H9 (cell line): ENCODE results near the gene RBPJ. TPM values are rescaled to one million over a fixed set of nuclear protein-coding genes. Genes with fewer than 3 reads are reported as not detected.
A peak's percentile ranks its signal among the peaks of the same experiment; 100 is the strongest.

Experiments used
- DNase-seq: peaks from one replicate; pipeline ENCODE4 v3.0.0-alpha.2; 2017
- H2AFZ ChIP-seq: one replicate; pipeline ENCODE4 v1.6.1; 2013; ENCODE audit warnings: mild to moderate bottlenecking, low read length, control low read depth, moderate library complexity
- H2AK5ac ChIP-seq: 2 replicates; pipeline ENCODE4 v1.6.1; 2013; ENCODE audit warnings: low read length, control low read depth, mixed read lengths; ENCODE audit not compliant: insufficient read length
- H2BK120ac ChIP-seq: one replicate; pipeline ENCODE4 v1.6.1; 2013; ENCODE audit warnings: low read depth, mild to moderate bottlenecking, low read length, control low read depth, inconsistent platforms; ENCODE audit not compliant: poor library complexity, severe bottlenecking
- H2BK12ac ChIP-seq: 2 replicates; pipeline ENCODE4 v1.6.1; 2013; ENCODE audit warnings: low read length, control low read depth, mixed read lengths, low read depth; ENCODE audit not compliant: insufficient read length
- H2BK15ac ChIP-seq: 2 replicates; pipeline ENCODE4 v1.6.1; 2013; ENCODE audit warnings: low read depth, low read length, control low read depth
- H2BK20ac ChIP-seq: one replicate; pipeline ENCODE4 v1.6.1; 2013; ENCODE audit warnings: low read depth, mild to moderate bottlenecking, low read length, control low read depth, inconsistent platforms; ENCODE audit not compliant: poor library complexity, severe bottlenecking
- H2BK5ac ChIP-seq: 2 replicates; pipeline ENCODE4 v1.6.1; 2013; ENCODE audit warnings: low read length, control low read depth, mixed read lengths; ENCODE audit not compliant: insufficient read length
- H3K14ac ChIP-seq: 2 replicates; pipeline ENCODE4 v1.6.1; 2013; ENCODE audit warnings: low read length, control low read depth; ENCODE audit not compliant: insufficient read depth
- H3K18ac ChIP-seq: 2 replicates; pipeline ENCODE4 v1.6.1; 2013; ENCODE audit warnings: low read depth, mild to moderate bottlenecking, mixed read lengths, low read length, control low read depth; ENCODE audit not compliant: insufficient read length
- H3K23ac ChIP-seq: 2 replicates; pipeline ENCODE4 v1.6.1; 2013; ENCODE audit warnings: low read length, control low read depth, mixed read lengths, low read depth; ENCODE audit not compliant: insufficient read length
- H3K23me2 ChIP-seq: 2 replicates; pipeline ENCODE4 v1.6.1; 2013; ENCODE audit warnings: low read depth, mild to moderate bottlenecking, mixed read lengths, low read length, control low read depth; ENCODE audit not compliant: insufficient read length, poor library complexity, severe bottlenecking
- H3K27ac ChIP-seq: 2 replicates; pipeline ENCODE4 v1.5.1; 2013; ENCODE audit warnings: low read length, control low read depth, mixed read lengths, low read depth; ENCODE audit not compliant: insufficient read length
- H3K27me3 ChIP-seq: 2 replicates; pipeline ENCODE4 v1.6.1; 2013; ENCODE audit warnings: low read length, control low read depth, inconsistent platforms; ENCODE audit not compliant: insufficient read depth
- H3K4ac ChIP-seq: 2 replicates; pipeline ENCODE4 v1.6.1; 2013; ENCODE audit warnings: low read depth, mild to moderate bottlenecking, control low read depth, inconsistent platforms, low read length, moderate library complexity
- H3K4me1 ChIP-seq: 2 replicates; pipeline ENCODE4 v1.6.1; 2013; ENCODE audit warnings: low read length, control low read depth, inconsistent platforms; ENCODE audit not compliant: insufficient read depth
- H3K4me2 ChIP-seq: 2 replicates; pipeline ENCODE4 v1.6.1; 2013; ENCODE audit warnings: low read length, control low read depth, mixed read lengths; ENCODE audit not compliant: insufficient read length, insufficient read depth
- H3K56ac ChIP-seq: 2 replicates; pipeline ENCODE4 v1.6.1; 2013; ENCODE audit warnings: low read depth, mild to moderate bottlenecking, mixed read lengths, low read length, control low read depth; ENCODE audit not compliant: insufficient read length
- H3K79me1 ChIP-seq: 2 replicates; pipeline ENCODE4 v1.6.1; 2013; ENCODE audit warnings: low read depth, mild to moderate bottlenecking, moderate library complexity, low read length, control low read depth, inconsistent platforms; ENCODE audit not compliant: insufficient read depth, poor library complexity, severe bottlenecking
- H3K79me2 ChIP-seq: 2 replicates; pipeline ENCODE4 v1.6.1; 2013; ENCODE audit warnings: low read length, control low read depth, inconsistent platforms; ENCODE audit not compliant: insufficient read depth
- H3K9ac ChIP-seq: 2 replicates; pipeline ENCODE4 v1.6.1; 2013; ENCODE audit warnings: low read length, control low read depth, mixed read lengths; ENCODE audit not compliant: insufficient read length; ENCODE audit errors: extremely low read depth
- H3K9me3 ChIP-seq: one replicate; pipeline ENCODE4 v1.6.1; 2013; ENCODE audit warnings: low read depth, low read length, inconsistent platforms; ENCODE audit not compliant: control insufficient read depth
- H3T11ph ChIP-seq: one replicate; pipeline ENCODE4 v1.6.1; 2013; ENCODE audit warnings: mild to moderate bottlenecking, low read length, control low read depth, inconsistent platforms
- H4K20me1 ChIP-seq: one replicate; pipeline ENCODE4 v1.6.1; 2013; ENCODE audit not compliant: control insufficient read depth, insufficient read length, insufficient read depth
- H4K5ac ChIP-seq: 2 replicates; pipeline ENCODE4 v1.6.1; 2013; ENCODE audit warnings: low read depth, mild to moderate bottlenecking, mixed read lengths, low read length, control low read depth; ENCODE audit not compliant: insufficient read length
- H4K8ac ChIP-seq: replicated peaks from 2 replicates; pipeline ENCODE4 v1.6.1; 2013; ENCODE audit warnings: low read length, control low read depth, mixed read lengths, low read depth; ENCODE audit not compliant: insufficient read length
- H4K91ac ChIP-seq: 2 replicates; pipeline ENCODE4 v1.6.1; 2013; ENCODE audit warnings: low read depth, mild to moderate bottlenecking, moderate library complexity, mixed read lengths, low read length, control low read depth; ENCODE audit not compliant: insufficient read length
- H3K27ac Mint-ChIP-seq, 3 experiments: 2 replicates in 2 of 3; 3 replicates in 1 of 3; pipeline ENCODE4 v1.8.0; 2020 to 2021; ENCODE audit warnings: mixed read lengths in 3 of 3, mild to moderate bottlenecking in 1 of 3, moderate library complexity in 1 of 3
- H3K27me3 Mint-ChIP-seq: 2 replicates; pipeline ENCODE4 v1.8.0; 2021; ENCODE audit warnings: low read depth, mild to moderate bottlenecking, moderate library complexity, mixed read lengths
- H3K36me3 Mint-ChIP-seq, 3 experiments: 2 replicates in 2 of 3; 3 replicates in 1 of 3; pipeline ENCODE4 v1.8.0; 2020 to 2021; ENCODE audit warnings: low read depth in 3 of 3, mixed read lengths in 3 of 3; ENCODE audit not compliant: insufficient read depth in 1 of 3
- H3K4me1 Mint-ChIP-seq, 2 experiments: 2 replicates each; pipeline ENCODE4 v1.8.0; 2020; ENCODE audit warnings: mixed read lengths in 2 of 2
- H3K4me3 Mint-ChIP-seq, 2 experiments: 2 replicates in 1 of 2; 3 replicates in 1 of 2; pipeline ENCODE4 v1.8.0; 2020 to 2021; ENCODE audit warnings: mild to moderate bottlenecking in 2 of 2, mixed read lengths in 2 of 2, moderate library complexity in 1 of 2
- H3K9me3 Mint-ChIP-seq, 2 experiments: 2 replicates in 1 of 2; 3 replicates in 1 of 2; pipeline ENCODE4 v1.8.0; 2020; ENCODE audit warnings: mild to moderate bottlenecking in 2 of 2, mixed read lengths in 2 of 2, moderate library complexity in 1 of 2
- WGBS: extraction: QIAGEN DNeasy Blood & Tissue Kit; methylation state at CpG from one replicate; pipeline ENCODE4 v1.1.7; 2013; ENCODE audit warnings: missing lambda C conversion rate, low lambda C conversion rate, mixed read lengths; ENCODE audit not compliant: insufficient read length; ENCODE audit errors: extremely low coverage; 5-methylcytosine and 5-hydroxymethylcytosine counted together
- total RNA-seq: library from RNA; stranded (reverse); gene quantifications from 2 replicates; pipeline ENCODE4 v1.2.1, GENCODE V29; 2021
- TF ChIP-seq, protein P1 (sequence below): fragments of 200-600 bp; sonication (generic); conservative IDR thresholded peaks from 3 replicates; pipeline ENCODE4 v1.8.0; 2021; ENCODE audit warnings: antibody characterized with exemption, mild to moderate bottlenecking

RBPJ gene
- total RNA-seq, 1 experiment from 2014 or later: 166 TPM

DNA sequence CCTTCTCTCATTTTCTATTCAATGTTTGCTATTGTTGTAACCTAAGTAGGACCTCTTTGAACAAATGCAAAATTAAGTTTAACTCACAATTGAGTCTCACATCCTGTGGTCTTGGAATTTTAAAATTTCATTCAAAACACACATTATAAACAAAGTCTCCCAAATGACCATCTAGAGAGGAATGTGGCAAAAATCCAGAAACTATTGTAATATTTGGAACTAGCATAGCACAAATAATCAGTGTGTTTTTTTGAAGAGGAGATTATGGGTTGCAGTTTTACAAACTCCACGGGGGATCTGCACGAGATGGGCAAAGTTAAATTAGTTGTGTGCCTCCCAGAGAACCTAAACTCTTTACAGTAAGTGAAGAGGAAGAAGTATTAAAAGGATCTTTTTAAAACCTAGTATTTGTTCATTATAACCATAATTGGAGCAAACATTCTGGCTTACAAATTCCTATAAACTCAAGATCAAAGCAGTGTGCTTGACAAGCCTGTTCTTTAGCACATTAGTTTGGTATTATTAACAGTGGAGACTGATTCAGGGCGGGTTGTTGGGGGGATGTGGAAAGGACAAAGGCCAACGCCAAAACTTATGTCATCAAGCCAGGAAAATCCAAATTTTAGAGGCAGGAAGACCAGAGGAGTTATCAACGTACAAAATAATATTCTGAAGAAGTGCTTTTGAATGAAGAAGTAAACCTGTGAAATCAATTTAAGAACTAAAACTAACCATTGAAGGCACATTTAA, 22.4 kb upstream of the RBPJ start:
- H3K4me3 Mint-ChIP-seq: peak overlapping the region; percentile 5 to 21; a peak in 3 of 5 replicates
- no peak overlapping the region for H3K56ac ChIP-seq
- peak overlapping the region; percentile 69 for H3K27ac ChIP-seq
- H3K23ac ChIP-seq: no peak overlapping the region
- no peak overlapping the region for H3K4me2 ChIP-seq
- no peak overlapping the region for H3K9ac ChIP-seq
- peaks cover 0 to 4% (median 1%) of the 10 kb centered on the region in 3 experiments; a peak in 3 of 7 replicates for H3K36me3 Mint-ChIP-seq
- no peak overlapping the region for H3T11ph ChIP-seq
- H2BK5ac ChIP-seq: no peak overlapping the region
- no peak for DNase-seq
- H3K9me3 Mint-ChIP-seq: no peaks in the 10 kb centered on the region; a peak in 2 of 5 replicates
- peak overlapping the region; percentile 97 to 99 (median 97) for H3K27ac Mint-ChIP-seq
- no peaks in the 10 kb centered on the region for H3K9me3 ChIP-seq
- H4K91ac ChIP-seq: no peak overlapping the region
- no peak overlapping the region for H3K4ac ChIP-seq
- TF ChIP-seq, protein P1, sequence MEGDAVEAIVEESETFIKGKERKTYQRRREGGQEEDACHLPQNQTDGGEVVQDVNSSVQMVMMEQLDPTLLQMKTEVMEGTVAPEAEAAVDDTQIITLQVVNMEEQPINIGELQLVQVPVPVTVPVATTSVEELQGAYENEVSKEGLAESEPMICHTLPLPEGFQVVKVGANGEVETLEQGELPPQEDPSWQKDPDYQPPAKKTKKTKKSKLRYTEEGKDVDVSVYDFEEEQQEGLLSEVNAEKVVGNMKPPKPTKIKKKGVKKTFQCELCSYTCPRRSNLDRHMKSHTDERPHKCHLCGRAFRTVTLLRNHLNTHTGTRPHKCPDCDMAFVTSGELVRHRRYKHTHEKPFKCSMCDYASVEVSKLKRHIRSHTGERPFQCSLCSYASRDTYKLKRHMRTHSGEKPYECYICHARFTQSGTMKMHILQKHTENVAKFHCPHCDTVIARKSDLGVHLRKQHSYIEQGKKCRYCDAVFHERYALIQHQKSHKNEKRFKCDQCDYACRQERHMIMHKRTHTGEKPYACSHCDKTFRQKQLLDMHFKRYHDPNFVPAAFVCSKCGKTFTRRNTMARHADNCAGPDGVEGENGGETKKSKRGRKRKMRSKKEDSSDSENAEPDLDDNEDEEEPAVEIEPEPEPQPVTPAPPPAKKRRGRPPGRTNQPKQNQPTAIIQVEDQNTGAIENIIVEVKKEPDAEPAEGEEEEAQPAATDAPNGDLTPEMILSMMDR: no peak
- no peak overlapping the region for H2BK20ac ChIP-seq
- no peaks in the 10 kb centered on the region for H3K27me3 Mint-ChIP-seq
- no peak overlapping the region for H2BK120ac ChIP-seq
- no peak overlapping the region for H2BK15ac ChIP-seq
- no CpG with 5 or more reads among the region's 5 CpGs for WGBS
- no peak overlapping the region for H3K18ac ChIP-seq
- H2AK5ac ChIP-seq: no peak overlapping the region
- peaks cover 55 to 60% of the 10 kb centered on the region in 2 experiments for H3K4me1 Mint-ChIP-seq
- H3K14ac ChIP-seq: no peak overlapping the region
- H3K79me1 ChIP-seq: no peaks in the 10 kb centered on the region
- no peak overlapping the region for H4K8ac ChIP-seq
- H3K79me2 ChIP-seq: no peaks in the 10 kb centered on the region
- H4K20me1 ChIP-seq: no peaks in the 10 kb centered on the region
- H3K27me3 ChIP-seq: no peaks in the 10 kb centered on the region
- H4K5ac ChIP-seq: no peak overlapping the region
- H2BK12ac ChIP-seq: no peak overlapping the region
- H3K4me1 ChIP-seq: peaks cover 6% of the 10 kb centered on the region
- H2AFZ ChIP-seq: no peak overlapping the region
- H3K23me2 ChIP-seq: no peaks in the 10 kb centered on the region
